ENCODE results near the gene DCLK1.

- no peak for TF ChIP-seq CTCF (IDR thresholded peaks at IDR 0.05)
- no peak for TF ChIP-seq POLR2A (IDR thresholded peaks at IDR 0.05)
Measured at GRCh38 chr13:35996360-35996759, 134.8 kb downstream of the DCLK1 start.

Measured in vagina (tissue), 2 donors.